ENCODE measurements around the gene GPR31.

Gene GPR31

DNA sequence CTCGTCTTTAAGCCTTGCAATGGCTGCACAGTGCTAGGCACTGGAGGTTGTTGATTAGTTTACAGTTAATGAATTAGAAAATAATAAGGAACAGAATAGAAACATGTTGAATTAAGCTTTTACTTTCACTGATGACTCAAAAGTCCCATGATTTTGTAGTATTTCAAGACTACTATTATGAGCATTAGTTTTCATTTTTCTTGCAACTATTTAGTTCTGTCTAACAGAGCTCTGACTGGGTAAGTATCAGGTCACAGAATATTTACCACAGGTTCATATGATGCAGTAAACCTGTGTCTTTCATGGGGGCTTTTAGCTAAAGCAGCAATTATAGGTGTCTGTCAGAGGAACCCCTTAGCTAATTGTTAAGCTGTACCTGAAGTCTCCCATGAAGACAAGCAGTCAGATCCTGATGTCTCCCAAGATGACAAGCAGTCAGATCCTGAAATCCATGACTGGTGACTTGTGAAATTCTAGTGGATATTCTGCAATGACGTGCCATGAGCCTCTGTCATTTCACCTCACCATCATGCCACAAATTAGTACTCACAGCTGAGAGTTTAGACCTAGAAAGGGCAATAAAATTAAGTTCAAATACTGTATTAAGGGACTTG is 8.2 kb upstream of the GPR31 start:
- no peak for DNase-seq

DNA sequence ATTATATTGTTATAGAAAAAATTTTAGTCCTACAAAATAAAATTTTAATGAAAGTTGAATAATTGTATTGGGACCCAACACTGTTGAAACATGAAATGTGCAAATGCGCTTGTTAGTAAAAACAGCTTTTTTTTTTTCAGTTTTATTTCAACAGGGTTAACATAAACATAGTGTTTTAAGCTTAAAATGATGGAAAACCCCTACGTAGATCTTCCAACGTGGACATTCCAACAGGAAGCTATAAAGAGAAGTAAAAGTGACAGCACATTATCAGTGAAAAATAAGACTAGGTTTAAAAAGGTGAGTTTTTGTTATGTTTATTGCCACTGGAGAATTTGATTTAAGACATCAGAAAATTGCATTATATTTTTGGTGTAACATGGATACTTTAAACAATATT is 6.5 kb upstream of the GPR31 start:
- no peak for DNase-seq

DNA sequence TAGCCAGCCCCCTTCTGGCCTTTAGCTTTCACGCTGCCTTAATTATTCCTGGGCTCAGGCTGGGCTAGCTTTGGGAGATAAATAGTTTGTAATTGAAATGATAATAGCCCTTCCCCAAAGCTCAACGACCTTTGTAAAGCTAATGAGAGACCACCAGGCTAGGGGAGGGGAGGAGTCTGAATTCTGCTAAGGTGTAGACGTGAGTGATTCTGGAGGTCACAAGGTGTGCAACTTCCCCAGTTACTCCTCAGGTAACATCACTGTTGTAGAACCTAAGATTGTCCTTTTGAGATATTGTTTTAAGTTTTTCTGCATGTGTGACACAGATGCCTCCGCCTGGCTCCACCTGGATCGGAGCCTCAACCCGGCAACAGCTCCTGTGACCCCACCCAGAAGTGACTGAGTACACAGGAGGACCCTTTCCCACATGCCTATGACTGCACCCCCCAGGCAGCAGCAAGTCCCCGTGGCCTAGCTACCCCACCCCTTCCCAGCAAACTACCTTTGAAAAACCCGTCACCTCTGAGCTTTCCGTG is 5.8 kb upstream of the GPR31 start:
- DNase-seq = no peak

DNA sequence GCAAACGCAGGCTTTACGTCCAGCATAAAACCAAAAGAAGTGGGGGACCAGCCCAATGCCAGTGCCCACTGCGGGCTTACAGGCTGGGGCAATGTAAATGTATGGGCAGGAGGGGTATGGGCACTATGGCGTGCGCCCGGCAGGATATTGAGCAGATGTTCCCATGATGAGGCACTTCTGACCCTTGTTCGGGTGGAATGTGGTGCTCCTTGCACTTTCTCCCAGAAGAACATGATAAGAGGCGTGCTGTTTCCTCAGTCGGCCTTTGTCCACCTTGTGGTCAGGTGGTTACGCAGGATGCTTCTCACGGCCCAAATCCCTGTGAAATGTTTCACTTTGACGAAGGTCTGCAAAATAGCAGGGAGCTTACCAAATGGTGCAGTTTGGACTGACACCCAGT is 4.8 kb upstream of the GPR31 start:
- no peak for DNase-seq

DNA sequence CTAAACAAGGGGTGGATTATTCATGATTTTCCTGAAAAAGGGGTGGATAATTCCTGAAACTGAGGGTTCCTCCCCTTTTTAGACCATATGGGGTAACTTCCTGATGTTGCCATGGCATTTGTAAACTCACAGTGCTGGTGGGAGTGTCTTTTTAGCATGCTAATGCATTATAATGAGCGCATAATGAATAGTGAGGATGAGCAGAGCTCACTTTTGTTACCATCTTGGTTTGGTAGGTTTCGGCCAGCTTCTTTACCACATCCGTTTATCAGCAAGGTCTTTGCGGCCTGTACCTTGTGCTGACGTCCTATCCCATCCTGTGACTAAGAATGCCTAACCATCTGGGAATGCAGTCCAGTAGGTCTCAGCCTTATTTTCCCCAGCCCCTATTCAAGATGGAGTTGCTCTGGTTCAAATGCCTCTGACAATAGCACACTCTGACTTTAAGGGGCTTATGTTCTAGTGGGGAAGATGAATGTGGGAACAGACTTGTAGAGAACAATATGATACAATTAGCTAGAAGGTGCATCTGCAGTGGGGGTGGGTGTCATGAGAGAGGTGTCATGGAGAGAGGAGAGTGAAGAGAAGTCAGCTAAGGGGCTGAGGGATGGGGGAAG is 4.2 kb upstream of the GPR31 start:
- no peak for DNase-seq

DNA sequence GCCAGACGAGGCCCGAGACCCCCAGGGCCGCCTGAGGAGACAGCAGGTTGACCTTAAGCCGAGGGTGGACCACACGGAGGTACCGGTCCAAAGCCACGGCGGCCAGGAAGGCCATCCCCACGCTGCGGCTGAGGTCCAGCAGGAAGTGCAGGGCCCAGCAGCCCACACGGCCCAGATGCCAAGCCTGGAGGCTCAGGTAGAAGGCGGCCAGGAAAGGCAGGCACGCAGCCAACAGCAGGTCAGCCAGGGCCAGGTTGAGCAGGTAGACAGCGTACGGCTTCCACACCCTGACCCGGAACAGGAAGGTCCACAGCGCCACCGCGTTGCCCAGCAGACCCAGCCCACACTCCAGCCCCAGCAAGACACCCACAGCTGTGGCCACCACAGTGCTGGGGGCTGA is 366 bp downstream of the GPR31 start:
- no peak for DNase-seq

DNA sequence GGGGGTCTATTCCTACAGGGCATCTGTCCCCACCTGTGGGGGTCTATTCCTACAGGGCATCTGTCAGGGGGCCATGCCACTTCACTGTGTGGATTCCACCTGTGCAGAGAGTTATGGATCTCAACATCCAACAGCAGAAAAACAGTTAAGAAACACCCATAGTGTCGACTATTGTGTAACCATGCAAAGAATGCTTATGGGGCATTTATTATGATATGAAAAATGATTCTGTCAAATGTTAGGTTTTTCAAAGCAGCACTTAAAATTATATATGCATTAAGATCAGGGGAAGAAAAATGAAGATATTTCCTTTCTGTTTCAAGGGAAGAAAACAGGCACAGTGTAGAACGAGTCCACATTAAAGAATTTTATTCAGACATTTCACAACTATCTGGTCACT is 2.9 kb downstream of the GPR31 start:
- DNase-seq = no peak

DNA sequence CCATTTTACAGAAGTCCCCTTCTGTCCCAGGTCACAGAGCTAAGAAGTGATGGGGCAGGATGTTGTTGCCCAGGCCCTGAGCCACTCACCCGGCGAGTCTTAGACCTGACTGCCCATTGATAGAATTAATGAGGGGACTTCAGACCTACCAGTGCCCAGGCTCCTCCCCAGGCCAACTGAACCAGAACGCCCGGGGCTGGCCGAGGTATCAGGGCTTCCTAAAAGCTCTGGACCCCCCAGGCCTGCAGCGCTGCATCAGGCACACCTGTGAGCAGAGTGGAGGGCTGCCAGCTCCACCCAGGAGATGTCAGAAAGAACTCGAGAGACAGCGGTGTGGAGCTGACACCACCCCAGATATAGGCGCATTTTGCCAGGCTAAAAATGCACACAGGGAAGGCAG is 3.5 kb downstream of the GPR31 start:
- DNase-seq = no peak

DNA sequence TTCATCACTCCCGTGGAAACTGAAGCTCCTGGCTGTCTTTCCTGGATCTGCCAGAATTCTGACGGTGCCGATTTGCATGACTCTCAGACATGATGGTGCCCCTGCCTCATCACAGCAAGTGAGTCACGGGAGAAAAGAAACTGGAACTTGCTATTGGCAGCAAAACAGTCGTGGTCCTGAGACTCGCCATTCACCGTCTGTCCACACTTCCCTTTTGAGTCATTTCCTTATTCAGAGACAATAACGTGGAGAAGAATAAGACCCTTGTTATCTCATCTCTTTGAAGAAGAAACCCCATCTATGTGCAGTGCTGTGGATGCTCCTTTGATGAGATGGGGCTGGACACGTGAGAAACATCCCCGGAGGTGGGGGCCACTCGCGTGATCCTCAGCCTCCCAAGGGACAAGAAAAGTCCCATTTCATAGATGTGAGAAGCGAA is 4.2 kb downstream of the GPR31 start:
- DNase-seq = no peak

DNA sequence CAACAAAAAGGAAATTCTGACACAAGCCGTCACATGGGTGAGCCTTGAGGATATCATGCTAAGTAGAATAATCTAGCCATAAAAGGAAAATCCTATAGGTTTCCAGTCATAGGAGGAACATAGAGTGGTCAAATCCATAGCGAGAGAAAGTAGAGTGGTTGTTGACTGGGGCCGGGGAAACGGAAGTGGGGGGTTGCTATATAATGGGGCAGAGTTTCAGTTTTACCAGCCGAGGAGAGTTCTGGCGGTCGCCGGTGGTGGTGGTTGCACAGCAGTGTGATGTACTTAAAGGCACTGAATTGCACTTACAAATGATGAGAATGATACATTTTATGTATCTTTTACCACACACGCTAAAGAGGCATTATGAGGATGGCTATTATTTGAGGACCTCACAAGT is 4.9 kb downstream of the GPR31 start:
- no peak for DNase-seq

DNA sequence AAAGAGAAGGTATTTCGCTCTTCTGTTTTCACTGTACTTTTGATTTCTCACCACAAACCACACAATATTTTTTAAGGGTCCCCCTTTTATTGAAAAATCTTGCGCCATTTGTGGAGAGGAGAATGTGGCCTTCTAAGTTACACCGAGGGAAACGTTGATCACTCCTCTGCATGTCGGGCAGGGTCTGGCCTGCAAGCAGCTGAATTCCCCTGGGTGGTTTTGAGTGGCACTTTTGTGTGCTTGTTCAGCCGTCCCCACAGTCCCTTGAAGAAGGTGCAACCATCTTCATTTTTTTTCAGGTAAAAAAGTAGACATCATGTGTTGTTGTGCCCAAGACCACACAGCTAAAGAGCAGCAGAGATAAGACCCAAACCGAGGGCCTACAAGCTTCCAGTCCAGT is 6.1 kb downstream of the GPR31 start:
- DNase-seq = no peak

DNA sequence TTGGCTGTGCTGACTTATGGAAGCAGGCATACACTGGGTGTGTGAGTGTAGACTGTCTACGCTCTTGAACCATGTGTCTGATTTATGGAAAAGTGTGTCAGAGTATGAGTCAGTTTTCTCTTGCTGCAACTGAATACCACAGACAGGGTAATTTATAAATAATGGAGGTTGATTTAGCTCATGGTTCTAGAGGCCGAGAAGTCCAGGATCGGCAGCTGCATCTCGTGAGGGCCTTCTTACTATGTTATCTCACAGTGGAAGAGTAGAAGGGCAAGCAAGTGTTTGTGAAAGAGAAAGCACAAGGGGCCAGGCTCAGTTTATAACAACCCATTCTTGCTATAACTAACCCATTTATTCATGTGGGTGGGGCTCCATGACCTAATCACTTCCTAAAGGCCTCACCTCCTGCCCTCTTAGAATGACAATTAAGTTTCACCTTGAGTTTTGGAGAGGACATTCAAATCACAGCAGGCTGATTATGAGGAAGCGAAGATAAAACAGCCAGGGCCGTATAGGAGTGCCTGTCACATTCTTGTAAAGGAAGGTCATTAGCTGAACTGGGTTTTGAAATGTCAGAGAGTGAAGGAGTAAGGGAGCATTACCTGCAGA is 6.7 kb downstream of the GPR31 start:
- no peak for DNase-seq

DNA sequence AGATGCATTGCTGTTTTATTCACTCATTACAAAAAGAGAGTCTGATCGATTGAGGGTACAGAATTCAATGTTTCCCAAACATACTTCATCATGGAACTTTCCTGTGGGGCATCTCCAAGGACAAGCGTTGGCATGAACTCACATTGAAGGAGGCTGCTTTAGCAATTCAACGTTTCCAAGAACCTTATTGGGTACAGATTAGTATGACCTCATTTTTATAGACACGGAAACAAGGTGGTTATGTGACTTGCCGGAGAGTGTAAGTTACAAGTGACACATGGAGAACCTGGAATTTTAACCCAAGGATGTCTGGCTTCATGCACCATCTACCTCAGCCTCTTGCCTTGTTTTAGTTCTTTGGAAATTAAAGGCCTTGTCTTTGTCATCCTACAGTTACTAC is 8.8 kb downstream of the GPR31 start:
- no peak for DNase-seq

DNA sequence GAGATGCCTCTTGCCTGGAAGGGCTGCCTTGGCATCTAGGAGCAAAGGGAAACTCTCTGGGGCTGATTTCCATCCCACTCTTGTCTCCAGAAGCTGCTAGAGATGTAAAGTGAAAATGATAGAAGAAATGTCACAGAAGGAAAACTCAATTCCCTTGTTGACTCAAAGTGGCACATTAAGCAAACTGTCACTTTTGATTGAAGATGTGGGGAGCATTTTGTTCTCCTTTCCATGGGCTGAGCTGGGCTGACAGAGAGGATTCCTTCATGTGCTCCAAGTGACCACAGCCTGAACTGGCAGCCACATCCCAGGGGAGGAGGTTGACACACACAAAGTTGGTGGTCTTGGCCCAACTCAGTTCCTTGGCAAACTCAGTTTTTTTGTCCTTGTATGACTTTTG is 9.8 kb downstream of the GPR31 start:
- no peak for DNase-seq

DNA sequence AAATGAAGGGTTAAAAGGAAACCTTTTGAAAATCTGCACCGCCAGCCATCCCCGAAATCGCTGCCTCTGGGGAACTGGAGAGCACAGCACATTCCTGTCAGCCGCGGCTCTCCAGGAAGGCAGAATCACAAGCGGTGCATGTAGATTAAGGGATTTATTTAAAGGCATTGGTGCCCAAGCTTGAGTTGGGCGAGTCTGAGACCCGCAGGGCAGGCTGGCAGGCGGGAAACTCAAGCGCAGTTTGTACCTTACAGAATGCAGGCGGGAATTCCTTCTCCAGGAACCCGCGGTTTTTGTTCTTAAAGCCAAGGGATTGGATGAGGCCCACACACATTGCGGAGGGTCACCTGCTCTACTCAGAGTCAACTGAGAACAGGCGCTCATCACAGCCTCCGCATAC is 10.8 kb downstream of the GPR31 start:
- DNase-seq = no peak

DNA sequence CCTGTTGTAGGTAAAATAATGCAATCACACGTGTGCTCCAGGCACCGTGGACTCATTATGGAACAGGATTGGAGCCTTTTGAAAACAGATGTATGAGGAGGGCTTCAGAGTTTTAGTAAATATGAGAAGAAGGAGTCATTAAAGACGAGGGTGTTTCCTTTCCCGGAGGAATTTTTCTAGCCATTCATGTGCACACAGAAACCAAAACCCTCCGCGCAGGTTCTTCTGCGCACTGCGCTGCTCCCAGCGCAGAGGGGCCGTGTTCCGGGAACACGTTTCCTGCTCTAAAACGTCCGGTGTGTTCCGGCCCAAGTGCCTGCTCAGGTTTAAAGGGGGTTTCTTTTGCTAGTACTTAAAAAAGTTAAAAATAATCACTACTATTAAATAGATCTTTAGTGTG is 11.6 kb downstream of the GPR31 start:
- no peak for DNase-seq

DNA sequence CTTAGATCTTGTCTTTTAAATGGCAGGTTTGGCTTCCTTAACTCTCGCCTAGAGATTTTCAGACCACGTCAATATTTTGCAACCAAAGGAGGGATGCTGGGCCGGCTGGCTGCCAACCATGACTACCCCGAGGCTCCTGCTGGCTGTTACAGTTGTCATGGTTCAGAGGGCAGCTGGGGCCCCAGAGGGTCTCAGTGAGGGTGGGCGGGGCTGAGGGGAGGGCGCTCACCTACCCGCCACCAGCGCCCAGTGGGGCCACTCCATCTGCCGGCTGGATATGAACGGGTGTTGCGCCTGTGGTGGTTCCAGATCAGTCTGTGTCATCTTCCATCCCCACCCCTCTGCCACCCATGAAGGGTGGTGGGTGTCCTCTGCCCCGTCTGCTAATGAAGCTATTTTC is 12.3 kb downstream of the GPR31 start:
- DNase-seq = no peak

DNA sequence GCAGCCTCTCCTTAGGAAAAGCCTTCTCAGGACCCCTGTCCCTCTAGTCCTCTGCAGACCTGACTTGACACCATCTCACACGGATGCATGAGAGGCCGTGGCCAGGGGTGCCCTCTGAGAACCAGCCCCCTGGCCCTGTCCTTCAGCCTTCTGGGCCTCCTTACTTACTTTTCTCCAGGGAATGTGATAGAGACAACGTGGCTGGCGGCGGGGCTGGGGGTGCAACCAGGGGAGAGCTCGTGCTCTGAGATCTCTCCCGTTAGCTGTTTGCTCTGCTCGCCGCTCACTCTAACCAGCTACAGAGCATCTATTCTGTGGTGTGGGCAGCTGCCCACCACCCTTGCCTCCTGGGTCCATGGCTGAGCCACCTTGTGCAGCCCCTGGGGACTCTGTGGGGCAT is 14.7 kb downstream of the GPR31 start:
- DNase-seq = no peak

DNA sequence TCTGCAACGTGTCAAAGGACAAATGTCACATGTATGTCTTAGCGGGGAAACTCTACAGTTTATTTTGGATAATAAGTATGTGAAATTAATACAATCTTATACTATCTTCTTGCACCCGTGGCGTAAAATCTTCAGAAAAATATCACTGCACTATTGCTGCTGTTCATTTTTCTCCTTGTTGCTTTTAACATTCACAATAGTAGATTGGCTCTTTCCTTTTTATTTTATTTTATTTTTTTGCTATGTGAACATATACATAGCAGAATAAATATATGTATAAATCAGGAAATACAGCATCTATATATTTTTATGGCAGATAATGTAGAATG is 15.4 kb downstream of the GPR31 start:
- DNase-seq = no peak

DNA sequence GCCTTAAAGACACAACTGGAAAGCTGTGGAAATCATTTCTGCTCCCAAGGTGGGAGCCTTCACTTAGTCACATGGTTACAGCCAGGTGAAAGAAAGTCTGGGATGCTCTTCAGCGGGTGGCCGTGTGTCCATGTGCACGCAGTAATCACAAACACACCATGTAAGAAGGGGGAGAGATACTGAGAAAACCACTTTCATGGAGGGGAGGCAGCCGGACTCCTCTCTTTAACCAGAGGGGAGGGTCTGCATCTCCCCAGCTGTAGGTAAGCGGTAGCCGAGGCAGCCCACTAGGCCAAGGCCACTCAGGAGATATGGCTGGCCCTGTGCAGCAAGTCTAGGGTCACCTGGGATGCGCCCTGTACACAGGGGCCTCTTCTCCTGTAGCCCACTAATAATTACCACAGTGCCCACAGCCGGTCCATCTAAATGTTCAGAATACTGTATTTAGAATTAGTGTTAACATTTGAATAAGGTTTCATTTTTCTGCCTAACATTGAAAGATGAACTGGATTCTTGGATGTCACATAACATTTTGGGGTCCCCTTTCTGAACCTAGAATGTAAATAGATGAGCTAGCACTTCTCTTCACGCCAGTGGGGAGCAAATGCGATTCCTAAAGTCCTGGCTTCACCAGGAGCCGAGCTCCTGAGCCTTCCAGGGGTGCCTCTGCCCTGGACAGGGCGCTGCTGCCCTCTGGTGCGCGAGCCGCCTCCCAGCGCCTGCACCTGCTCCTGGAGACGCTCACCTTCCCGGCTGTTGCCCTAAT is 15.9 kb downstream of the GPR31 start:
- no peak for DNase-seq

DNA sequence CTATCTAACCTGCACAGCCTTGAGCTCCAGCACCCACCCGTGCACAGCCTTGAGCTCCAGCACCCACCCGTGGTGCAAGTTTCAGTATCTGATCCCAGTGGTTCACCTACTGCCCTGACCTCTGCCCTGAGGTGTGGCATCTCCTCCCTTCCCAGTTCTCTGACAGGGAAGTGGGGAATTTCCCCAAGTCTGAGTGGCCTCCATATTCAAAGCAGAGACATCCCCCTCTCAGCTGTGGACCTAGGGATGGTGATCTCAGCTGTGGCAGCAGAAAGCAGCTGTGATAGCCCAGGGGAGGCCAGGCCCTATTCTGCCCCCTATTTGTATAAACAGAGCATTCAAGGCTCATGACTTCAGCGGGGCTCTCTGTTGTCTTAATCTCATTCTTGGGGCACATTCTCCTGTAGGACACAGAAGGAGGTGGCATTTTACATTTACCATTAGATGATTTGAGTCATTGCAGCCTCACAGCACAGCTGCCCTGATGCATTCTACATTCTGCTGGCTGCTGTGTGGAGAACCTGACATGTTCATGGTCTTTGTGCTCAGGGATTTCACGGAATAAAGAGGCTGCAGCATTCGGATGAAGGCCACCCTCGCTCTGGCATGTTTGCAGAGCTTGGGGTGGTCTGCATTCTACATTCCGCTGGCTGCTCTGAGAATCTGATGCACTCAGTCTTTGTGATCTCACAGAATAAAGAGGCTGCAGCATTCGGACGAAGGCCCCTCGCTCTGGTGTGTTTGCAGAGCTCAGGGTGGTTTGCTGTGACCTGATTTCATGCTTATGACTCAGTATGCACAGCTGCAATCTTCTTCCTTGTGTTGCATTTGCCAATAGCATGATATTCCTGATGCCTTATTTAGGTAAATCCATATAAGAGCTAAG is 16.9 kb downstream of the GPR31 start:
- DNase-seq = no peak

DNA sequence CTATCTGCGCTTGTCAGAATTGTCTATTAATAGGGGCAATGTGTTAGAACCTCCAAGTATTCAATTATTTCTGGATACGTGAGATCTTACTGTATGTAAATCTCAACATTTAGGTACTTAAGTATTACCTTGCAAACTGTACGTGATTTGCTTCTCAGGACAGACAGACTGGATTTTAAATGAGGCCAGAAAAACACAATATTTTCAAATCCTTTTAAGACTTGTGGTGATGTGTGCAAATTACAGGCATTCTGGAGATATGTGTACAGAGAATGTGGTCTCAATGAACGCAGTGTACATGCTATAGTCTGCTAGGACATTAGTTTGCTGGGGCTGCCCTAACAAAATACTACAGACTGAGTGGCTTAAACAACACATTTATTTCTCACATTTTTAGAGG is 18.0 kb downstream of the GPR31 start:
- no peak for DNase-seq

DNA sequence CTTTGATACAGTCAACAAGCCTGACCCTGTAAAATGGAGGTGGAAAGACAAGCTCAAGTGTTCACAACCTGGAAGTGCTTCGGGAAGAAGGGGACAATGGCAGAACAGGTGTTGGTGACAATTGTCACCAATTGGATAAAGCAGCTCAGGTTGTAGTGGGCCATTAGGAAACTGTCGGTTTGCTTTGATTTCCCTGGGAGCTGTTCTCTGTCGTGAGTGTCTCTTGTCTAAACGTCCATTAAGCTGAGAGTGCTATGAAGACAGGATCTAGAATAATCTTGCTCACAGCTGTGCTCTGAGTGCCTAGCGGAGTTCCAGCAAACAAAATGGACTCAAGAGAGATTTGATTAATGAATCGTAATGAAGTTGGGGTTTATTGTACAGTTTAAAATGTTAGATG is 19.9 kb downstream of the GPR31 start:
- no peak for DNase-seq

Measured in NCI-H510A (cell line).